Fibroblast of pulmonary artery (primary cell): Measurements from ENCODE around the gene ZDHHC7.

Source experiments
- DNase-seq: peaks from one replicate; pipeline ENCODE4 v3.0.0-alpha.2; 2010; ENCODE audit warnings: low read depth
- H3K4me3 ChIP-seq: replicated peaks from 2 replicates; pipeline ENCODE4 v1.5.1; 2011; ENCODE audit warnings: low read depth, mild to moderate bottlenecking, control low read depth, low read length, moderate library complexity
- CTCF ChIP-seq: IDR thresholded peaks from 2 replicates; pipeline ENCODE4 v1.5.1; 2011; ENCODE audit warnings: mild to moderate bottlenecking, control low read depth, low read length, inconsistent platforms; ENCODE audit errors: missing control alignments

ZDHHC7 gene

GRCh38 chr16:85042167-85042526 is 30.8 kb upstream of the ZDHHC7 start:
- no peak overlapping the region for H3K4me3 ChIP-seq
- no peak for DNase-seq
- TF ChIP-seq CTCF: no peak

- no peak overlapping the region for H3K4me3 ChIP-seq
- TF ChIP-seq CTCF: no peak
- DNase-seq: no peak
These were observed 30.2 kb upstream of the ZDHHC7 start for GRCh38 chr16:85041219-85042166.

GRCh38 chr16:85040685-85041084 is 29.4 kb upstream of the ZDHHC7 start:
- H3K4me3 ChIP-seq: no peak overlapping the region
- DNase-seq: no peak
- no peak for TF ChIP-seq CTCF

- TF ChIP-seq CTCF: no peak
- no peak overlapping the region for H3K4me3 ChIP-seq
- no peak for DNase-seq
These were observed 26.4 kb upstream of the ZDHHC7 start for GRCh38 chr16:85037721-85038120.

- H3K4me3 ChIP-seq: no peak overlapping the region
- no peak for TF ChIP-seq CTCF
- DNase-seq: peak; percentile 63
These were observed 25.7 kb upstream of the ZDHHC7 start for GRCh38 chr16:85037050-85037410.

GRCh38 chr16:85036236-85037049 is 25.1 kb upstream of the ZDHHC7 start:
- H3K4me3 ChIP-seq: no peak overlapping the region
- peak; percentile 36 for DNase-seq
- no peak for TF ChIP-seq CTCF
